H1 (cell line): ENCODE results near the gene MOB3B. TPM values are rescaled to one million over a fixed set of nuclear protein-coding genes. Genes with fewer than 3 reads are reported as not detected.
A peak's percentile ranks its signal among the peaks of the same experiment; 100 is the strongest.

ENCODE experiments used
- BACH1 ChIP-seq: IDR thresholded peaks from 2 replicates; pipeline ENCODE4 v1.6.1; 2012; ENCODE audit warnings: low read length, improper control_type of control experiment
- CHD7 ChIP-seq: fragments of 300-600 bp; sonication (generic); IDR thresholded peaks from 2 replicates; pipeline ENCODE4 v1.7.1; 2012; ENCODE audit warnings: low read length, moderate library complexity, mild to moderate bottlenecking, inconsistent platforms; ENCODE audit not compliant: insufficient replicate concordance
- CREB1 ChIP-seq: IDR thresholded peaks from 2 replicates; pipeline ENCODE4 v1.6.1; 2012; ENCODE audit warnings: inconsistent platforms
- EP300 ChIP-seq, 2 experiments: IDR thresholded peaks; 1 replicate in 1 of 2; 2 replicates in 1 of 2; pipeline ENCODE4 v1.6.1; 2011 to 2012; ENCODE audit warnings: low read depth in 2 of 2, low read length in 2 of 2, mild to moderate bottlenecking in 2 of 2, borderline replicate concordance in 1 of 2, inconsistent platforms in 1 of 2, moderate library complexity in 1 of 2
- HDAC2 ChIP-seq, 2 experiments: fragments of 300-600 bp in 1 of 2; sonication (generic) in 1 of 2; IDR thresholded peaks; 2 replicates each; pipeline ENCODE4 v1.6.1; 2011 to 2012; ENCODE audit warnings: low read depth in 2 of 2, low read length in 2 of 2, mild to moderate bottlenecking in 2 of 2, moderate library complexity in 2 of 2, borderline replicate concordance in 1 of 2, inconsistent platforms in 1 of 2
- HDAC6 ChIP-seq: IDR thresholded peaks from one replicate; pipeline ENCODE4 v1.7.1; 2012; ENCODE audit warnings: low read depth, mild to moderate bottlenecking, inconsistent platforms, low read length, moderate library complexity
- TAF7 ChIP-seq: optimal IDR thresholded peaks from 2 replicates; pipeline ENCODE3; 2011; ENCODE audit warnings: low read depth, mild to moderate bottlenecking, inconsistent platforms, low read length, moderate library complexity, borderline replicate concordance
- USF2 ChIP-seq: IDR thresholded peaks from 2 replicates; pipeline ENCODE4 v1.6.1; 2011; ENCODE audit warnings: low read length, improper control_type of control experiment
- polyA plus RNA-seq, 7 experiments: library from polyadenylated mRNA; depleted of rRNA in 3 of 7; stranded (reverse) in 5 of 7; unstranded in 2 of 7; fragments of >200 nt in 5 of 7; fragments of 200-250 nt in 2 of 7; gene quantifications; 1 replicate in 5 of 7; 2 replicates in 1 of 7; 4 replicates in 1 of 7; pipeline versions ENCODE4 v1.2.1 to v1.2.3, GENCODE V29; 2011 to 2013; ENCODE audit warnings: missing spikeins in 2 of 7, mixed read lengths in 2 of 7
- total RNA-seq: library from RNA; stranded (reverse); fragmentation: NEBNext Ultra II Directional; extraction: Animal tissue kit (Norgen Biotek cat#: 25700); gene quantifications from 2 replicates; pipeline ENCODE4 v1.2.1, GENCODE V29; 2021

Gene MOB3B
- total and polyA plus RNA-seq, 2 of the 8 experiments (the other 6 are each of a cell fraction or from before 2014, with no cell fraction given) = 12.7 to 16.1 TPM

GRCh38 chr9:27528076-27528885 is 1.3 kb downstream of the MOB3B start (continued):
- TF ChIP-seq CHD7 (no peak), BACH1 (0 out of 2 replicates have a peak, but pooled peaks have one; percentile 35), TAF7 (no peak), EP300 (IDR thresholded peaks at IDR 0.05; ENCODE audit: borderline replicate concordance in 1 of 2, low read depth in 2 of 2, low read length in 2 of 2) (no peak), USF2 (no peak), HDAC6 (no peak), HDAC2 (IDR thresholded peaks at IDR 0.05; ENCODE audit: borderline replicate concordance in 1 of 2, low read depth in 2 of 2, low read length in 2 of 2) (no peak), CREB1 (peak; percentile 83)
